DOHH2 (cell line): ENCODE measurements around the gene ARNT2.

Source experiments
- EZH2phosphoT487 ChIP-seq: fragments of 200-600 bp; sonication (generic); IDR thresholded peaks from 2 replicates; pipeline ENCODE4 v1.6.1; 2017; ENCODE audit warnings: borderline replicate concordance, mild to moderate bottlenecking, antibody characterized with exemption, low read length, moderate library complexity, mixed read lengths
- TF ChIP-seq, protein P1 (sequence below): fragments of 200-600 bp; sonication (generic); IDR thresholded peaks from one replicate; pipeline ENCODE4 v1.5.1; 2014; ENCODE audit warnings: antibody characterized with exemption, mild to moderate bottlenecking, low read depth, low read length; ENCODE audit not compliant: poor library complexity, severe bottlenecking

DNA sequence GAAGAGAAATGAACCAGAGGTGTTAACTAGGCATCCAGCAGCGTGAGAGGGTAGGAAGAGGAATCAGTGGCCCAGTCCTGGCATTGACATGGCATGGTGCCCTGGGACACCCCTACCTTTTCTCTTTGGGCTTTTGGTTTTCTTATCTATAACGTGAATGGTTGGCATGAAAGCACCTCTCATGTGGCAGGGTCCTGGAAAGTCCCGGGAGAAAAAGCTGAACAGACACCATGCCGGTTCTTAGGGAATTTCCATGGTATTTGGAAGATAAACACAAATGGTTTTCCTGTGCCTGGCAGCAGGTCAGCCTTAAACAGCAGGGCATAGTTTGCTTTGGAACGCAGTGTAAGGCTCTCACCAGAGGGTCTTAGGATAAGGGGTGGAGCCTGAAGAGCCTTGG lies 15.4 kb downstream of the ARNT2 start:
- TF ChIP-seq, protein P1, sequence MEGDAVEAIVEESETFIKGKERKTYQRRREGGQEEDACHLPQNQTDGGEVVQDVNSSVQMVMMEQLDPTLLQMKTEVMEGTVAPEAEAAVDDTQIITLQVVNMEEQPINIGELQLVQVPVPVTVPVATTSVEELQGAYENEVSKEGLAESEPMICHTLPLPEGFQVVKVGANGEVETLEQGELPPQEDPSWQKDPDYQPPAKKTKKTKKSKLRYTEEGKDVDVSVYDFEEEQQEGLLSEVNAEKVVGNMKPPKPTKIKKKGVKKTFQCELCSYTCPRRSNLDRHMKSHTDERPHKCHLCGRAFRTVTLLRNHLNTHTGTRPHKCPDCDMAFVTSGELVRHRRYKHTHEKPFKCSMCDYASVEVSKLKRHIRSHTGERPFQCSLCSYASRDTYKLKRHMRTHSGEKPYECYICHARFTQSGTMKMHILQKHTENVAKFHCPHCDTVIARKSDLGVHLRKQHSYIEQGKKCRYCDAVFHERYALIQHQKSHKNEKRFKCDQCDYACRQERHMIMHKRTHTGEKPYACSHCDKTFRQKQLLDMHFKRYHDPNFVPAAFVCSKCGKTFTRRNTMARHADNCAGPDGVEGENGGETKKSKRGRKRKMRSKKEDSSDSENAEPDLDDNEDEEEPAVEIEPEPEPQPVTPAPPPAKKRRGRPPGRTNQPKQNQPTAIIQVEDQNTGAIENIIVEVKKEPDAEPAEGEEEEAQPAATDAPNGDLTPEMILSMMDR: no peak
- TF ChIP-seq EZH2phosphoT487: no peak
